Stromal cell of bone marrow (primary cell): Measurements from ENCODE around the gene ATP1B1.

Experiments used
- DNase-seq: peaks from one replicate; pipeline ENCODE4 v3.0.0-alpha.2; 2012; ENCODE audit warnings: low read depth

The ATP1B1 gene

DNA sequence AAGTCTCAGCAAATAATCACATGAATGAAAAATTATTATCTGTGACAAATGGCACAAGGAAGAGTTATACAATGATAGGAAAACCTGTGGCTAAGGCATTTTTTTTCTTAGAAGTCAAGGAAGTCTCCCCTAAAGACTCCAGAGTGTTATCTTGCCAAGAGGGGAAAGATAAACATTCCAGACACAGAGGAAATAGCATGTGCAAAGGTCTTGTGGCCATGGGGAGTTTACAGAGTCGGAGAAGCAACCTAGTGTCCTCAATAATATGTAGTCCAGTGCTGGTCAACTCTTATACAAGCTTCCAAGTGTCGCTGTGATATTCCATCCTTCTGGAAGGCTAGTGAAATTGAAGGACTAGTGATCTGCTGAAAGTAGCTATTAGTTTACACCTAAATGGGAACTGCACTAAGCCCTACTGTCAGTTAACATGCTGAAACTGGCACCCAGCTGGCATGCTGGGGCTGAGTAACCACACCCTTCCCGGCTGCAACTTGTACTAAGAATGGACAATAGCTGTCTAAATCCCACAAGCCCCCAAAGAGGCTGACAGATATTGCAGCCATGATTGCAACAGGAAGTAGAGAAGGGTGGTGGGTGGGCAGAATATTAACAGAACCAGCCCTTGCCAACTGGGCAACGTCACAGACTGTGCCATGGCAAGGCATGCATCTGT lies 11.5 kb upstream of the ATP1B1 start:
- DNase-seq = no peak

- no peak for DNase-seq
Observed at GRCh38 chr1:169098380-169098779, 8.1 kb upstream of the ATP1B1 start.

DNA sequence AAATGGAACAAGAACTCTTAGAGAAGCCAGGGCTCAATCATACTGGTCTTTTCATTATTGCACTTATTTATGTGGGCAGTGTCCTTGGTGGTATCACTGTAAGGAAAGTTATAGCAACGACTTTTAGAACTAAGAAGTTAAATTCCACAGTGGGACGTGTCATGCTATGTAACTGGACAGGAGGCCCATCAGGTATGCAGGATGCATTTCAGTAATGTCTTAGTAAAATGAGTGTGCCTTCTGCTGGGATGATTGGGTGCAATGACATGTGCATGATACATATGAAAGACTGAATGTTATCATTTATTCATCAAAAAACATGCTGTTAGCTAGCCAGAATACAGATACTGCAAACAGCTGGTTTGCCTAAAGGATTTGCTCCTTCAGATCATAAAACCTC lies 6.9 kb upstream of the ATP1B1 start:
- no peak for DNase-seq

- no peak for DNase-seq
Observed at GRCh38 chr1:169100208-169100607, 6.3 kb upstream of the ATP1B1 start.

GRCh38 chr1:169100651-169101088 lies 5.8 kb upstream of the ATP1B1 start:
- no peak for DNase-seq

DNA sequence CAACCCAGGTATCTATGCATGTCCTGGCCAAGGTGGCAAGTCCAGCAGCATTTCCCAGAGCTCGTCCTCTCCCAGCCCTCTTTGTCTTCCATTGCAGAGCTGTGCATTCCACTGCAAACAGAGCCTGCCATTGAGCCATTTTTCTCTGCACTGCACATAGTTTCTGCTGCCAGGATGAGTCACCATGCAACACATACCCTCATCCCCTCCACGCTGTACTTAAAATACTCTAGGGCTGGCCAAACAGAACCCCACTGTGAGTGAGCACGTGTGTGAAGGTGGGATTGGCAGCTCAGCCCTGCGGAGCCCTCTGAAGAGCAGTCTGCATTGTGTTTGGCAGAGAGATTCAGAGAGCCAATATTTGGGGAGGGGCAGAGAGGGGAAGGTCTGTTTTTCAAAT lies 3.9 kb upstream of the ATP1B1 start:
- no peak for DNase-seq

- DNase-seq = no peak
Observed at GRCh38 chr1:169103002-169103401, 3.5 kb upstream of the ATP1B1 start.

GRCh38 chr1:169103480-169103893 lies 3.0 kb upstream of the ATP1B1 start:
- DNase-seq = no peak

DNA sequence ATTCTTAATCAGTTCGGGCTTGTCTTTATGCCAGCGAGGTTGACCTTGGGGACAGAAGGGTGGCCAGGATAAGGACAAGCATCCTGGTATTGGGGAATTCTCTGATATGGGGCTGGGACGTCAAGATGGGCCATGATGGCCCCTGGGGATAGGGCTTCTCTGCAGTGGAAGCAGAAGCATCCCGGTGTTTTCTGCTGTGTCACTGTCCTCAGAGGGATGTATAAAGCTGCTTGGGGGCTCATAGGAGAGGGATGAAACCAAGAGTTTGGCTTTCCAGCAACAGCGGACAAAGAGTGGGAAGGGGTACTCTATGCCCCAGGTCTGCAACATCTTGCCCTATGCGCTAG lies 1.4 kb upstream of the ATP1B1 start:
- DNase-seq = no peak

- no peak for DNase-seq
Observed at GRCh38 chr1:169105434-169106094, 926 bp upstream of the ATP1B1 start.

DNA sequence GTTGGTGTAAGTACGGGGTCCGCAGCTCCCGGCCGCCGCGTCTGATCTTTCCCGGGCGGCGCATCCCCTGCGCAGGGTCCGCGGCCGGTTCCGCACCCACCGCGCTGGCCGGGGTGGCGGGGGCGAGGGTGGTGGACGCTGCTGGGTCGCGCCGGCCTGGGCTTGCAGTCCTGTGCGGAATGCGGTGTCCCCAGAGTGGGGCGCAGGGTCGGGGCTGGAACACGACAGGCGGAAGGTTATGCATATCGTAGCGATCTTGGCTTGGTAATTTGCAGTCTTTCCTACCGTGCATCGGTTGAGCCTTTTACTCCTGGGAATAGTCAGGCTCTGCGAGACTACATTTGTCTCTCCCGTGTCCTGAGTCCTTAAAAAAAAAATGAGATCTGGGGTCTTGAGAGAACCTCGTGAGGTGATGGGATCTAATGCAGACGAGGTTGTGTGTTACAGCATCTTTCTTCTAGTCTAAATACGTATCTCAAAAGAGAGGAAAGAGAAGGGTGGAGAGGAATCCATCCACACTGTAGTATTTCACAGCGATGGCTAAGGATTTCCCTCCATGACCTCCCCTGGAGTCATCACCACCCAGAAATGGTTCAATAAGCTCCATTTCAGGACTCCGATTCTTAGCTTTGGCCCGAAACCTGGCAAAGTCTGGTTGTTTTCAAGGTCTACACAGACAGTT lies 572 bp downstream of the ATP1B1 start:
- no peak for DNase-seq

DNA sequence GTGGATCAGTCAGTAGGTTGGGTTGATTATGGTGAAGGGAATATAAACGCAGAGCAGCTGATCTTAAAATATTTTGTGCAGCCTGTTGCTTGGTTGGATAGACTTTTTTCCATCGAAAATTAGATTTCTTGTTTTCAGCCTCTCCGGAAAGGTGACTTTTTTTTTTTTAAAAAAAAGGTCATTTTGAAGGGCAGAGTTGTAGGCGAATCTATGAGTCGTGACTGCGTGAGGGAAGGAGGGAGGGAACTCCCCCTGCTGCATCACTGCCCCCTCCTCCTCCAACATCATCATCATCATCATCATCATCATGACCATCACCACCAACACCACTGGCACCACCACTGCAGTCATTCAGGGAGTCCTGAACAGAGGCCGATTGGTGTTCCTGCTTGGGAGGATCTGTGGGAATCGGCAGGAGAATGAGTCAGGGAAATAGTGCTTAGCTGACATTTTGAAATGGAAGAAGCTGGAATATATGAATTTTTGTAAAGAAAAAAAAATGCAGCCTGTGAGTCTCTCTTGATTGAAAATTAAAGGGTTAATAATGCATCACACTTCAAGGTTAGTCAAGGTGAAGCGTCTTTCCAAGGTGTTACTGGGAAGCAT lies 1.2 kb downstream of the ATP1B1 start:
- no peak for DNase-seq

DNA sequence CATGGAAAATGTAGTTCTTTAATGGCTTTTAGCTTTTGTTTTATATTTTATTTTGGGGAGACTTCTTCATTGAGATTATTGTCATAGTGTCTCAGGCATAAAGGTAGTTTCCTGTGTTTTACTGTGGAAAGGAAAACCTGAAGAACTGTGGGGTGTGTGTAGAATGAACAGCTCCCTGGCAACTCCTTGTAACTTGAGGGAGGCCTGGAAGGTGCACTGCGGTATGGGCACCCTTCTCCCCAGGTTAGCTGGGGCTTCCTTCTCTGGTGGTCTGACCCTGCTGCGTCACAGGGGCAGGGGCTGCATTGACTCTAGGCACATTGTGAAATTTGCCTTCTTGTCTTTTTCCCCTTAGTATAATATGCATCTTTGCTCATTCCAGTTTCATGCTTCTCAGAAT lies 1.7 kb downstream of the ATP1B1 start:
- DNase-seq = no peak

DNA sequence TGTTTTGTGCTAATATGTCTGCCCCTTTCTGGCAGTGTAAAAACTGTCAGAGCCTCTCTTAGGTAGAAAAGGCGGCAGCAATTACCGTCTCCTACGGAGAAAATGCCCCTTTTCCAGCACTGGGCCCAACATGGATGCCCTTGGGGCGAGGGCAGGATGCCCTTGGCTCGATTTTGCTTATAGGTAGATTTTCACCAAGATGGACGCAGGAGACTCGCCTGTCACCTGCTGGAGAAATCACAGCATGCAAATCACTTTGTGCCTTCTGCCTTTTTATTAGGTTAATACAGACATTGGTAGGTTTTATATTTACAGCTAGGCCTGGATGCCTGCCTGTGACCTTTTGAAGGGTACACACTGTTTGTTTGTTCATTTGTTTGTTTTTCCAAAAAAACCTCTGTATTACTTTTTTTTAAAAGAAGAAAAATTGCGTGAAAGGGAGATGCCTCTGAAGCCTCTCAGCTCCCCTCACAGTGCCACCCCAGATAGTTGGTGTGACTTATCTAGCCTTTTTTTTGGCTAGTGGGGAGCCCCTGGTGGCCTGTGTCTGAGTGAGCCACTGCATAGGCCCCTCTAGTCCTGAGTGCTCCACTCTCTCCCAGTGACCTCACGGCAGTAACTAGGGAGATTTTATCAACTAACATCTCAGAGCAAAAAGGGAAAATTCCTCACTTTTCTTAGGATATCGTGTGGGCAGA lies 2.5 kb downstream of the ATP1B1 start:
- no peak for DNase-seq

DNA sequence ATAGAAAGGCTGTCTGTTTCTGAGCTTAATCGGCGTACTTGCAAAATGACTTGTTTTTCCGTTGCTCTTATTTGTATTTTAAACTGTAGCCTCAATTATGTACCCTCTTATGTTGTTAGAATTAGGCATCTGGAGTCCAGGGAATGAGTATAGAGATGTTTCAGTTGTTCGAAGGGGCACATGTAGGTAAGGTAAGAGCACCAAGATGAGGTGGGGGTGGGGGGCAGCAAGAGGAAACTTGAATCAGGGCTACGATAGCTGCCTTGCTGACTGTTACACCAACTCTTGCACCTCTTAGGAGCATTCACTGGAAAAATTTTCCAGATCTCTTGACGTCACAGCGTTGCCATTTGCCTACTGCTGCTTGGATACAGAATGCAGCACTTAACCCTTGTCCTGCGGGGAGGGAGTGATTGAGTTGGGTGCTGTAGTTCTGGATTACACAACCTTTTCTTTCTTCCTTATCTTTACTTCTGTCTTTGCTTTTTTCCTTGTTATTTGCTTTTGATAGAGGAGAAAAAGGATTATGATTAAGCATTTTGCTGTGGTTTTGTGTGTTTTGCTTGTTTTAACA lies 3.2 kb downstream of the ATP1B1 start:
- DNase-seq = peak; percentile 53

GRCh38 chr1:169110236-169110635 lies 3.7 kb downstream of the ATP1B1 start:
- DNase-seq = no peak

DNA sequence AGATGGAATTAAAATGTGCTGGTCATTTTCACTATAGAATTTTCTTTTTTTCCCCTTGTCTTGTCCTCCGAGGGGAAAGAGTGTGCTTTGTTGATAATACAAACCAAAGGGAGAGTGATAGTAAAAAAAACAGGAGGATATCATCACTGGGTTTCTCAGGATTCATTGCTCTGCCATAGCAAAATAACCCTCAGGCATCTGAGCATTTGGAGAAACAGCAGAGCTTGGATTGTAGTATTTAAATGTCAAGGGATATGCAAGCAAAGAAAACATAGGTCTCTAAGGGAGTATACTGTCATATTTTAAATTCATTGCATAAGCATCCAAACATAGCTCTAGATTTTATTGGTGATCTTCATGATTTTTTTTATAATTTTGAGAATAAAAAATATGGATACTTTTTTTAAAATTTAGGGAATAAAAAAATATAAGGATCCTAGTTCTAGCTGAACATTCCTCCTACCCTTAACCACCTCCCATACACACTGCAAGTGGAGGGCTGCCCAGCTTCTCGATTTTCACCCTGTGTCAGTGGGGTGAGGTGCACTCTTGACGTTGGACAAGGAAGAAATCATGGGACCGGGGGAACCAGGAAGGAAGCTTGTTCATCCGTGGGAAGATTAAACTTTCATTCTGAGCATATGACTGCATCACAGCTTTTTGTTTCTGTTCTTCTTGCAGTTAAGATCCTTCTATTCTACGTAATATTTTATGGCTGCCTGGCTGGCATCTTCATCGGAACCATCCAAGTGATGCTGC lies 4.4 kb downstream of the ATP1B1 start:
- no peak for DNase-seq

DNA sequence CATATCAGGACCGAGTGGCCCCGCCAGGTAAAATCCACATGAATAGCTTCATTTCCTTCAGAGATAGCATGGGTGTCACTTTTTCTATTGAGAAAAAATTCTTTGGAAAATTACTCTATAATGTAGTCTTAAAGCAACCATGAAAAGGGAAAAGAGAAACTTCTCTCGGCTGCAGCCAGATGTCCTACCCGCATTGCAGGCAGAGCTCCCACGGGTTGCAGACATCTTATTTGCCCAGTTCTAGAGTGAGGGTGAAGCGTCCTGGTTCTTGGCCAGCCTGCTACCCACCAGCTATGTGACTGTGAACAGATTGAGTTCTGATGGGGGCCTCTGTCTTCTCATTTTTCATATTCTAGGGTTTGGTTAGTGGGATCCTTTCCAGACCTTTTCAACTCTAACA lies 5.0 kb downstream of the ATP1B1 start:
- no peak for DNase-seq

- no peak for DNase-seq
Observed at GRCh38 chr1:169112241-169112640, 5.8 kb downstream of the ATP1B1 start.

DNA sequence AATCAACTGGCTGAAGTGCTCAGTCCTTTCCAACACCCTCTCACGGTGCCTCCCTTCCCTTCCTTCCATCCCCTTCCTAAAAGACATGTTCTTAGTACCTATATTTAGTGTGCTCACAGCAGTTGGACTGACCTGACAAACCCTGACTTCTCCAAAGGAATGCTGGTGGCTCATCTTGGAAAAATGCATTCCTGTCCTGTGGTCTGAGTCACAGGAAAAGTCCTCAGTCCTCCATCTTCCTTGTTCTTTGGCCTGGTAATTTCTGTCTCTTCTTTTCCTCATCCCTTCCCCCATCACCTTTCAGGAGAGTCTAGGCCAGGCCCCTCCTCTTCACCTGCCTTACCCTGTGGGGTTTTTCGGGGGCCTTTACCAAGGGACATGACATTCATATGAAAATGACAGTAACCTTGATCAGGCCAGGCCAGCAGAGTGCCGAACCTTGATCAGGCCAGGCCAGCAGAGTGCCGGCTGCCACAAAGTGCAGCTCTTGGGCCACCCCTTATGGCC lies 7.2 kb downstream of the ATP1B1 start:
- DNase-seq = no peak
